OCI-M2 (cell line): Measurements from ENCODE around the gene SPRYD7.
"Not testable (repeated sequence)": the region's sequence is repeated elsewhere in the genome, so short reads cannot be mapped to it uniquely, and the experiment has no call there.

Experiments used
- DNase-seq: peaks from one replicate; lab custom pipeline; 2025; ENCODE audit not compliant: unreplicated experiment; lab: John Stamatoyannopoulos, UW

SPRYD7 gene, protein sequence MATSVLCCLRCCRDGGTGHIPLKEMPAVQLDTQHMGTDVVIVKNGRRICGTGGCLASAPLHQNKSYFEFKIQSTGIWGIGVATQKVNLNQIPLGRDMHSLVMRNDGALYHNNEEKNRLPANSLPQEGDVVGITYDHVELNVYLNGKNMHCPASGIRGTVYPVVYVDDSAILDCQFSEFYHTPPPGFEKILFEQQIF

DNA sequence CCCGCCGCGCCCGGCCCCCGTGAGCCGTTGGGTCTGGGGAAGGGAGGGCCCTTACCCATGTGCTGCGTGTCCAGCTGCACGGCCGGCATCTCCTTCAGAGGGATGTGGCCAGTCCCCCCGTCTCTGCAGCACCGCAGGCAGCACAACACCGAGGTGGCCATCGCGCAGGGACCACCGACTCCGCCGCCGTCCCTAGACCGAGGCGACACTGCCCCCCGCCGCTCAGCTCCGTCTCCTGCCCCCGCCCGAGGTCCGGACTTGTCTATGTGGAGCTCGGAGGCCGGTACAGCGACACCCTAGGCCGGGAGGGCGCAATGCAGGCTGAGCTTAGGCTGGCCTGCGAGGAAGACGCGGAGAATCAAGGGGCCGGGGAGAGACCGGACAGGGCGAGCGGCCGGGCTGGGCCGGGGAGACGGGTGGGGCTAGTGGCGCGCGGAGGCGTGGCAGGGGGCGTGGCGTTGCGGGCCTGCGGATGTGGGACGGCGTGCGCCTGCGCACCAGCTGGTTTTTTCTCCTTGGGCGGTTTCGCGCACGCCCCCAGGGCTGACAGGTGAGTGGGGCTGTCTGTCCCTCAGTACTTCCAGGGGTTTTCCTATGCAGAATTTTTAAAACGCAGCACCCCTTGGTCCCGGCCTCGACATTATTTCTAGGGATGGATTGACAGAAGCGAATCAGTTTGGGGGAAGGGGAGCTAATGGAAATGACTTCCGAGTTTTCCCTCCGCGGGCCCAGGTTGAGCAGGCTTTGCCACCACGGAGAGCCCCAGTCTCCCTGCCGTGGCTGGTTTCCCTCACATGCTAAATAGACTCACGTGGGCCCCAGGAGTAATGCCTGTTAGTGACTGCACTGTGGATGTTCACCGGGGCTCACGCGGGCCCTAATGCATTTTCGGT lies at the start of gene SPRYD7:
Gene SPRYD7, minus strand, starts transcription at position 266 of the 893 bp plus-strand sequence. Its CDS starts 105 bp downstream, at position 161.
- DNase-seq, result peak; percentile 53

- DNase-seq, result no peak
Measured at GRCh38 chr13:49985129-49985528, 49.0 kb upstream of the SPRYD7 start.

DNA sequence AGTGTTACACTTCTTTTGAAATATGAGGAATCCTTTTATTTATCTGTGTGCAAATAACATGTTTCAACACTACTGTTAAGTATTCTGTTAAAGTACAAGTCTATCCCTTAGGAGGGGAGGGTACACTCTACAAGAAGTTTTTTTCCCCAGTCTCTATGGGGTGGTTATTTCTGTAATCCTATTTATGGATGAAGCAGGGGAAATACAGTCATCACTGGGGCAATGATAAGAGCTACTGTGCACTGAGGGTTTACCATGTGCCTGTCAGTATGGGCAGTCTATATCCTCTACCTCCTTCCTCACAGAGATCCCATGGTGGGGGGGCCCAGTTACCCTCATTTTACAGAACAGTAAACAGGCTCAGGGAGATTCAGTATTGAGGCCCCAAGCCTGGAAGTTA lies 44.1 kb upstream of the SPRYD7 start:
- peak; percentile 2 for DNase-seq

- DNase-seq, result no peak
Measured at GRCh38 chr13:49977992-49978391, 41.9 kb upstream of the SPRYD7 start.

GRCh38 chr13:49976314-49977258 lies 40.4 kb upstream of the SPRYD7 start:
- peak; percentile 16 for DNase-seq

DNA sequence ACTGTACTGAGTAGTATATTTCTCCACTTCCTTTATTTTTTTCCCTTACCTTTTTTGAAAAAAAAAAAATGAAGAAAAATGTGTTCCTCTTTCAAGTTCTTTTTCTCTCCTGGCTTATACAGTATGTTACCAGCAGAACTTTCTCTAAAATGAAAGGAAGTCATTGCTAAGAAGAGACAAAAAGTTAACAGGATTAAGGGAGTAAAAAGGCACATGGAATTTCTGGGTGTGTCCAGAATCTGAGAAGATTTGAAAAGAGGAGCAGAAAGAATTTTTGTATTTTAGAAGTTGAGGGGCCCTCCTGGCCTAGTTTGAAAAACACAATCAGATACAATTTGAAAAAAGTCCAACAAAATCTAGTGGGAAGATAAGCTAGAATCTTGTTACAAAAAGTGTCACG lies 39.7 kb upstream of the SPRYD7 start:
- no peak for DNase-seq

- no peak for DNase-seq
Measured at GRCh38 chr13:49972709-49973108, 36.6 kb upstream of the SPRYD7 start.

DNA sequence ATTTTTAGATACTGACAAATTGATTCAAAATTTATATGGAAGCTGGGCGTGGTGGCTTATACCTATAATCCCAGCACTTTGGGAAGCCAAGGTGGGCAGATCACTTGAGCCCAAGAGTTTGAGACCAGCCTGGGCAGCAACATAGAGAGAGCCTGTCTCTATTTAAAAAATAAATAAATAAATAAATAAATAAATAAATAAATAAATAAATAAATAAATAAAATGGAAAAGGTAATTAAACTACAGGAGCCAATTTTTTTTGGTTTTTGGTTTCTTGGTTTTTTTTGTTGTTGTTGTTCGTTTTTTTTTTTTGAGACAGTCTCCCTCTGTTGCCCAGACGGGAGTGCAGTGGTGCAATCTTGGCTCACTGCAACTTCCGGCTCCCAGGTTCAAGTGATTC lies 31.3 kb upstream of the SPRYD7 start:
- DNase-seq, result no peak

GRCh38 chr13:49958321-49958720 lies 22.2 kb upstream of the SPRYD7 start:
- DNase-seq, result no peak

DNA sequence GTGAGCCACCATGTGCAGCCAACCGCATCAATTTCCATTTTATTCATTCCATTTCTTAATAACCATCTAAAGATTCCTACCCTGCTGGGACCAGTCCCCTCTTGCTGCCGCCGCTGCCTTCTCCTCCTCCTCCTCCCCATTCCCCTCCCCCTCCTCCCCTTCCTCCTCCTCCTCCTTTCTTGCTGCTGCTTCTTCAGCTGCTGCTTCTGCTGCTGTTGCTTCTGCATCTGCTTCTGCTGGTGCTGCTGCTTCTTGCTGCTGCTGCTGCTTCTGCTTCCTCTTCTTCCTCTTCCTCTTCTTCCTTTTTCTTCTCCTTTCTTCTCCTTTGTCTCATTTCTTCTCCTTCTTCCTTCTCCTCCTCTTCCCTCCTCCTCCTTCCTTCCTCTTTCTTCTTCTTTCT lies 20.0 kb upstream of the SPRYD7 start:
- no peak for DNase-seq

DNA sequence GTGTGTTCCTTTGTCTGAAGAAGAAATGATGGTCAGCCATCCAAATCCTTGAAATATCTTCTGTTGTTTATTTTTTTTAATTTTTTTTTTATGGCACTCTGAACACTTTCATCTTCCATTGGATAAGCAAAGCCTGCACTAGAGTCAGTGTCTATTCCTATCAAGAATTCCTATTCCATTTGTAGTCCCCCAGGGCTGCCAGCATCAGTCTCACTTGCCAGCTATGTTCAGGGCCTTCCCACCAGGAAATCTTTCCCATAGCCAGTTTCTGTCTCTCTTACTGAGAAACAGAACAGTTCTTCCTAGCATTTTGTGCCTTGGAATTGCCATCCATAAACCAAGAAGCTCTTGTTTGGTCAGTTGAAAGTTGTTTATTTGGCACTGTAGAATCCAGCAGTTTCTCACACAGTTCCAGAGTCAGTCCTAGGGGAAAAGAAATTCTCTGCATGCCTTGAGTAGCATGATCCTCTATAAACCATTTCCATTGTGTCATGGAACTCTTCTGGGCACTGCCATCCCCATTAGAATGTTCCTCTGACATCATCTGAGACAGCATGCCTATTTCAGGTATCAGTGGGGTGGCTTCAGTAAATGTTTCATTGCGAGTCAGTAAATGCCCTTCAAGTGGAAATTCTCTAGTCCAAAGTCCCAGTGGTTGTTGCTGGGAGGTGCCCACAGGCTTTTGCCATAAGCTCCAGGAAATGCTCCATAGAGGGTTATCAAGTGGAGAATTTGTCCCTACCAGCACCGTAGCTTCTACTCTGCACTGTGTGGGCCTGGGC lies 18.7 kb upstream of the SPRYD7 start:
- no peak for DNase-seq

DNA sequence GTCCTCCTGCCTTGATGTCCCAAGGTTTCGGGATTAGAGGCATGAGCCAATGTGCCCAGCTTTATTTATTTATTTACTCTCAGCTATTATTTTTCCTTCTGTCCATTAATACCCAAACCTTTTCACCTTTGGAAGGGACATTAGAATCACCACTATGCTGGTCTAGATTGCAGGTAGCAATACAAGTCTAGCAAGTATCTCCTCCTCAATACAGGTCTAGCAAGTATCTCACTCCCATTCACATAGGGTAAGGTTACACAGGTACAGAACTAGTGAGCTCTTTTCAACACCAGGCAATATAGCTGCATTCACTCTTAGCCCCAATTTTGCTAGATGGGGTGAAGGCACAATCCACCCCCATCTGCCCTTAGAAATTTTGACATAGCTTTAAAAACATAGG lies 17.4 kb upstream of the SPRYD7 start:
- no peak for DNase-seq

GRCh38 chr13:49951754-49952535 lies 15.8 kb upstream of the SPRYD7 start:
- DNase-seq, result no peak

DNA sequence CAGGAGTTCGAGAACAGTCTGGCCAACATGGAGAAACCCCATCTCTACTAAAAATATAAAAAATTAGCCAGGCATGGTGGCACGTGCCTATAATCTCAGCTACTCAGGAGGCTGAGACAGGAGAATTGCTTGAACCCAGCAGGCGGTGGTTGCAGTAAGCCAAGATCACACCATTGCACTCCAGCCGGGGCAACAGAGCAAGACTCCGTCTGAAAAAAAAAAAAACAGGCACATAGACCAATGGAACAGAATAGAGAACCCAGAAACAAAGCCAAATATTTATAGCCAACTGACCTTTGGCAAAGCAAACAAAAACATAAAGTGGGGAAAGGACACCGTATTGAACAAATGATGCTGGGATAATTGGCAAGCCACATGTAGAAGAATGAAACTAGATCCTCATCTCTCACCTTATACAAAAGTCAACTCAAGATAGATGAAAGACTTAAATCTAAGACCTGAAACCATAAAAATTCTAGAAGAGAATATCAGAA lies 12.7 kb upstream of the SPRYD7 start:
- DNase-seq, result not testable (repeated sequence)

DNA sequence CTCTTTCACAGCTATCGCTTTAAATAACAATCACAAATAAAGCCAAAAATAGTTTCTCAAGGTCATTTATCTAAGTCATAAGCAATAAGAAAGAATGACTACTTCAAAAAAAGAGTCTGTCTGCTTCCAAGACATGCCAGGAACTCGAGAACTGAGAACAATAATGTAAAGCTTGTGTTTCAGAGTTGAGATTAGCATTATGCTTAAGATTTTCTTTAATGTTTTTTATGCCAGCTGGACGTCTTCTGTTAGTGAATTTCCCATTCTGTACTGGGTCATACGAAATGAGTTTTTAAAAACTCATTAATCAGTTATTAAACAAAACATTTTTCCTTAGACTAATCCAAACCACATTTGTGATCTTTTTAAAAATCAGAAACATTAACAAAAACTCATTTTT lies 3.2 kb upstream of the SPRYD7 start:
- no peak for DNase-seq

GRCh38 chr13:49938921-49939320 lies 2.8 kb upstream of the SPRYD7 start:
- DNase-seq, result no peak

DNA sequence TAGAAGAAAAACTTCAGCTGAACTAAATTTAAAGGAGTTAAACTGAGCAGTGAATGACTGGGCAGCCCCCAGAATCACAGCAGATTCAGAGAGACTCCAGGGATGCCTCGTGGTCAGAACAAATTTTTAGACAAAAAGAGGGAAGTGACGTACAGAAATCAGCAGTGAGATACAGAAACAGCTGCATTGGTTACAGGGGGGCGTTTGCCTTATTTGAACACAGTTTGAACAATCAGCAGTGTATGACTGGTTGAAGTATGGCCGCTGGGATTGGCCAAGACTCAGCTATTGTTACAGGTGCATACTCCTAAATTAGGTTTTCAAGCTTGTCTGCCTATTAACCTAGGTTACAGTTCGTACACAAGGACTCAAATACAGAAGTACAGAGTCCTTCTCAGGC lies 2.2 kb upstream of the SPRYD7 start:
- DNase-seq, result no peak

- no peak for DNase-seq
Measured at GRCh38 chr13:49936968-49937273, 781 bp upstream of the SPRYD7 start.

DNA sequence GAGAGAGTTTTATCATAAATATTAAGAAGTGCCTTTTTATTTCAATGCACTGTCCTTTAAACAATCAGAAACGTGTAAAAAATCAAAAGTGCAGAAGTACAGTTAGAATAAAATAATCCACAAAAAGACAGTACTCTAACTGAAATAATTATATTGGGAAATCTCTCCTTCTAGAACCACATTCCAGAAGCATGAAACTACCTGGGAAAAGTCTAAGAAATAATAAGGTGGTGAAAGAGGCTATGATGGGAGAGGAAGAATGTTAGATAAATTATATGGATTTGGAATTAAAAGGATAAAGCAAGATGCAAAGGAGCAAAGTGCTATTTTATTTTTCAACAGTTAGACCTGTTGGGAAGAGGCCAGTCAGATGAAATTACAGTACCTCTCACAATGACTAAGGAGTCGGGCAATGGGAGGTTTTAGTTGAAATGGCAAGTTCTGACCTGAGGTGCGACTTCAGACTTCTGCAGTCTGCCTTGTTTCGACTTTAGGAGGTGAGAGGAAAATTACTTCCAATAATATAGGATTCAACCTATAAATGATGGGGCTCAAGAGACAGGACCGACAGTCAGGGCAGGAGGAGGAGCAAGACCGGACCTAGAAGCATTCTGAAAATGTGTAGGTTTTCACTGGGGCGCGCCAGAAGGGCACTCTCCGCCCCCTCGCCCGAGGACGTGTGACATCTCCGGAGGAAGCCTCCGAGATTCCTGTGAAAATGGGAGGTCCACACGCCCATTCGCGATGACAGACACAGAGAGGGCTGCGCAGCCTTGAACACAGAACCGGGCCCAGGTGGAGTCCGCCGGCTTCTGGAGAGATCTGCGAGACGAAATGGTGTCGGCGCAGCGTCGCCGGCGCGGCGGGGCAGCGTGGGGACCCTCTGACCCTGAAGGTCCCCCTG lies 717 bp downstream of the SPRYD7 start:
- no peak for DNase-seq
